SKM-1 (cell line): ENCODE measurements around the gene HAUS6.
A peak's percentile ranks its signal among the peaks of the same experiment; 100 is the strongest.
"Not testable (repeated sequence)": the region's sequence is repeated elsewhere in the genome, so short reads cannot be mapped to it uniquely, and the experiment has no call there.

ENCODE experiments used
- DNase-seq: peaks from one replicate; lab custom pipeline; 2025; ENCODE audit not compliant: unreplicated experiment; lab: John Stamatoyannopoulos, UW

HAUS6 gene

GRCh38 chr9:19116107-19116790 is 13.5 kb upstream of the HAUS6 start:
- no peak for DNase-seq

DNA sequence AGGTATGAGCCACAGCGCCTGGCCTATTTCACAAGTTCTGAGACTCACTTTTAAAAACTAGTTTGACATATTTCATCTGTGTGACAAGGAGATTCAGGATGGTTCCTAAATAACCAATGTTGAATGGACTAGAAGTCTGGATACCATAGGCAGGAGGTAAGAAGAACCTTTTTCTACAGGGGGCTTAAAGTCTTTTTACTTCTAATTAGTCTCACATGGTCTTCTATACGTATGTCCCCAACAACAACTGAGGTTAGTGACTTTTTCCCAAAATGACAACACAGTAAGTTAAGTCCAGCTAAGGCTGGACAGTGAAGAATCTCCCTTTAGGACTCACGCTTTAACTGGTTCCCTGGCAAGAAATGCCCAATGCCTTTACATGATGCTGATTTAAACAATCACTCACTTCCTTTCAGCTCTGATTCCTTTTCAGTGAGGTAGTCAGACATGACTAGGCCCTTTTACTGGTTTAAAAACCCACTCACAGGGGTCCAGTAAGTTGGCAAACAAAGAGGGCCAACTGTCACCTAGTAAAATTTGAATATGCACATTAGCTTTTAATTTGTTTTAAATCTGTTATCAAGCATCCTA is 12.1 kb upstream of the HAUS6 start:
- DNase-seq = no peak

DNA sequence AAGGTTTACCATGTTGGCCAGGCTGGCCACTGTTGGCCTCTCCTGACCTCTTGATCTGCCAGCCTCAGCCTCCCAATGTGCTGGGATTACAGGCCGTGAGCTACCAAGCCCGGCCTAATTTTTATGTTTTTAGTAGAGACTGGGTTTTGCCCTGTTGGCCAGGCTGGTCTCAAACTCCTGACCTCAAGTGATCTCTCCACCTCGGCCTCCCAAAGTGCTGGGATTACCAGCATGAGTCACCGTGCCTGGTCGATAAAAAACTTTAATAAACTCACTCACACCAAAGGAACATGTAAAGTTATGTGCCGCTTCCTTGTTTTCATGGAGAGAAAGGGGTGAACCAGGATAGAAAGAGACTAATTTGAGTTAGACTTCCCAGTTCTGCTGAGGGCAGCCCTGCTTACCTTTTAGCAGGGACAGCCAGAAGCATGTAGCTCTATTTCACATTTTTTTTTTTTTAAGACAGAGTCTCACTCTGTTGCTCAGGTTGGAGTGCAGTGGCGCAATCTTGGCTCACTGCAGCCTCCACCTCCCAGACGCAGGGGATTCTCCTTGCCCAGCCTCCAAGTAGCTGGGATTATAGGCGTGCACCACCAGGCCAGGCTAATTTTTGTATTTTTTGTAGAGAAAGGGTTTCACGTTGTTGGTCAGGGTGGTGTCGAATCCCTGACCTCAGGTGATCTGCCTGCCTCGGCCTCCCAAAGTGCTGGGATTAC is 11.4 kb upstream of the HAUS6 start:
- no peak for DNase-seq

DNA sequence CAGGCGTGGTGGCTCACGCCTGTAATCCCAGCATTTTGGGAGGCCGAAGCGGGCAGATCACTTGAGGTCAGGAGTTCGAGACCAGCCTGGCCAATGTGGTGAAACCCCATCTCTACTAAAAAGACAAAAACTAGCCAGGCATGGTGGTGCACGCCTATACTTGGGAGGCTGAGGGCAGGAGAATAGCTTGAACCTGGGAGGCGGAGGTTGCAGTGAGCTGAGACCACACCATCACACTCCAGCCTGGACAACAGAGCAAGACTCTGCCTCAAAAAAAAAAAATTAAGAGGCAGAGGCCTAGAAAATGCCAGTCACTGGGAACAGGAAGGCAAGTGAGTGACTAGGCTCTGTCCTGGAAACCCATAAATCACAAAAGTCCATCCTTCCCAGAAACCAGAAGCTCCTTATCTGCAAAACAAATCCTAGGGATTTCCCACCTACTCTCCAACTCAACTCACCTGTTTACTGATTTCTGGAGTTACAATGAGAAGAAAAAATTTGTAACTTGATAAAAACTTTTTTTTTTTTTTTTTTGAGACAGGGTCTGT is 10.4 kb upstream of the HAUS6 start:
- DNase-seq = not testable (repeated sequence)

DNA sequence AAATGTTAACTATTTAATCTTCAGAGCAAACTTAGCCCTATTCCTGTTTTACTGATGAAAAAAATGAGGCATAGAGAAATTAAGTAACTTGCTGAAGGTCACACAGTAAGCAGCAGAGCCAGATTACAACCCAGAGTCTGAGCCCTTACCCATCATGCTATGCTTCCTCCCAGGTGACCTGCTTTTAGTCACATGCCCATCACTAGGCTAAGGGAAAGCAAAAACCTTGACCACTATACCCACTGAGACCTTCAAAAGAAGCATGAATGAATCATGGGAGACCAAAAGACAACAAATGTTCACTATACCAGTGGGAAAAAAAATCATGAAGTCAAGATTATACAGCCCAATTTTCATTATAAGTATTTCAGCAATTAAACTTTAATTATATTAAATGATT is 5.3 kb upstream of the HAUS6 start:
- DNase-seq = no peak

GRCh38 chr9:19104515-19105282 is 2.0 kb upstream of the HAUS6 start:
- DNase-seq = no peak

DNA sequence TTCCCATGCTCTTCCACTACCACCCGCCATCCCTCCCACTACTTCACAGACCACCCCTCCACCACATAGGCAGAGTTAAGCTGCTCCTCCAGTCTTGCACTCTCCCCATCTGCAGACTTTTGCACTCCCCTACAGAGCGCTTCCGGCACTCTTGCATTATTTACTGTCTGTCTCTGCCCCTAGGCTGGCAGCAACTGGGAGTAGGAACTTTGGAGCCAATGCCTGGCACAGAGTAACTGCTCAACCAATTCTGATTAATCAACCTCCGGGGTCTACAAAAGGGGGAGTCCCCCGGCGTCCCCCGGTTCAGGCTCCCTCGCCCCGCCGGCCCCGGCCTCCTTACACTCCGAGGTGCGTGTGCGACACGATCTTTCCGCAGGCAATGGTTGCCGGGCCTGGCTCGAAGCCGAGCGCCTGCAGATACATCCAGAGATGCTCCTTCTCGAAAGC is 498 bp downstream of the HAUS6 start:
- no peak for DNase-seq

- DNase-seq = no peak
Measured at GRCh38 chr9:19101203-19101602, 1.5 kb downstream of the HAUS6 start.

DNA sequence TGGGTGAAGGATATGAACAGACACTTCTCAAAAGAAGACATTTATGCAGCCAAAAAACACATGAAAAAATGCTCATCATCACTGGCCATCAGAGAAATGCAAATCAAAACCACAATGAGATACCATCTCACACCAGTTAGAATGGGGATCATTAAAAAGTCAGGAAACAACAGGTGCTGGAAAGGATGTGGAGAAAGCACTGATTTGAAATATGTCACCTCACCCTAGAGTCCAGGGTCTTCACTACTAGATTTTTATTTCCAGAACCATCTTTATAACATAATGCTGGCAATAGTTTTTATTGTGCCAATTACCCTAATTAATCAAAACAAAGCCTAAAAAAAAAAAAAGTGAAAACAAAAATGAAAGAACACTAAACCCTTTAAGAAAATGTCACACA is 5.3 kb downstream of the HAUS6 start:
- not testable (repeated sequence) for DNase-seq

DNA sequence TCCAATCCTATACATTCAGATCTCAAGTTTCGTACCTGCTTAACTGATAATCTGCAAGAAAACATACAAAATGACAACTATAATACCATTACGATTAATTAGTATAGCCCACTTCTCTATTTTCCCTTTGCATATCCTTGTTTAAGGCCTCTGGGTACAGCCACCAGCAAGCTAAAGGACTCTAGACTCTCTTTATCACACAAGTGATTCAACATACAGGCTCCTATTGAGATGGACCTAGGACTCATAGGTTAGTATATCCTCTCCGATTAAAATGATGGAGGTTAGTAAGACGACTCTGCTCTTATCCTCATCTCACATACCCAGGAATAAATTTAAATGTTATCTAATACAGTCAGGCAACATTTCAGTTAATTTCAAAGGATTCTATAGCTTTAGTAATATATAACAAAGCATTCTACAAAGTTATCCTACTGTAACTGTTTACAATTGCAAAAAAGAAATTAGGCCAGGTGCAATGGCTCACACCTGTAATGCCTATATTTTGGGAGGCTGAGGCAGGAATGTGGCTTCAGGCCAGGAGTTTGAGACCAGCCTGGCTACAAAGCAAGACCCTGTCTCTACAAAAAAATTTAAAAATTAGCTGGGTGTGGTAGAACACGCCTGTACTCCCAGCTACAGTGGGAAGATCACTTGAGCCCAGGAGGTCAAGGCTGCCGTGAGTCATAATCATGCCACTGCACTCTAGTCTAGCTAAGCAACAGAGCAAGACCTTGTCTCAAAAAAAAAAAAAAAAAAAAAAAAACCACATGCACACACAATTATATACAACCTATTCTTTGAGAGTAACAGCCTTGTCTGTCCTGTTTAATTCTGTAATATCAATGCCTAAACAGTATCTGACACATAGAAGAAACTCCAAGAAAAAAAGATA is 15.4 kb downstream of the HAUS6 start:
- DNase-seq = no peak

- DNase-seq = peak; percentile 29
Measured at GRCh38 chr9:19085295-19085694, 17.4 kb downstream of the HAUS6 start.

GRCh38 chr9:19074836-19075235 is 27.9 kb downstream of the HAUS6 start:
- no peak for DNase-seq

DNA sequence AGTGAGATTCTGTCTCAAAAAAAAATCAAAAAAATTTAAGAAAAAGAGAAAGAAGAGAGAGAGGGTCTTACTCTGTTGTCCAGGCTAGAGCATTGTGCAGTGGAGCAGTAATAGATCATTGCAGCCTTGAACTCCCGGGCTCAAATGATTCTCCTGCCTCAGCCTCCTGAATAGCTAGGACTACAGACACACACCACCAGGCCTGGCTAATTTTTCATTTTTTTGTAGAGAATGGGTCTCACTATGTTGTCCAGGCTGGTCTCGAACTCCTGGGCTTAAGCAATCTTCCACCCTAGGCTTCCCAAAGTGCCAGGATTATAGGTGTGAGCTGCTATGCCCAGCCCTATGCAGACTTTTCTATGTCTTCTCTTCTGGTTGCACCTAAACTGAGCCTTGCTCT is 28.5 kb downstream of the HAUS6 start:
- DNase-seq = no peak

- DNase-seq = no peak
Measured at GRCh38 chr9:19057033-19057432, 45.7 kb downstream of the HAUS6 start.

DNA sequence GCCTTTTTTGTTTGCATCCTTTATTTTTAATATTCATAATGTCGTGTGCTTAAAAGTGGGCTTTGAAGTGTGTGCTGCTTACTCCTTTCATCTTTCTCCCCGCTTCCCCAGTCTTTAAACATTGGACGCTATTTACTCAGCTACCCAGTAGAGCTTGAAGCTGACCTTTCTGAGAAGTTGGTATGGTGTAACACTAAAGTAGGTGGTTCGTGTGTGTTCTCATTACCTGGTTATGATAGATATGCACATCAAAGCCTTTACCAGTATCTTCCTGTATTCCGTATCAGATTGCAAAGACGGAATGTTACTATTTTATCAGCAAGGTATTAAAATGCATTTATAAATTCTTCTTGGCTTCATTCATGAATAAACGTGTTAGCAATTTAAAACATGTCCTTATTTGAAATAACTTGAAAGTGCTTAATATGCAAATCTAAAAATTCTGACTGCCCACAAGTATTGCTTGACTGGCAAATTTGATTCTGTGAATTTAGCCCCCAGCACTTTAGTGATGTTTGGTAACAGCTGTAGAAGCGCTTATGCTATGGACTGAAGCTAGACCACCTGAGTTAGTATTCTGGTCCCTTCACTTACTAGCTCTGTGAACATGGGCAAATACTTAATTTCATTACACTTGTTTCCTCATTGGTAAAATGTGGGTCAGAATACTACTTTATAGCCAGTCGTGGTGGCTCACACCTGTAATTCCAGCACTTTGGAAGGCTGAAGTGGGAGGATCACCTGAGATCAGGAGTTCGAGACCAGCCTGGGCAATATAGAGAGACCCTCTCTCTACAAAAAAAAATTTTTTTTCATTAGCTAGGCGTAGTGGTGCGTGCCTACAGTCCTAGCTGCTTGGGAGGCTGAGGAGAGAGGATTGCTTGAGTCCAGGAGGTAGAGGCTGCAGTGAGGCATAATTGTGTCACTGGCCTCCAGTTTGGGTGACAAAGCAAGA is 51.8 kb downstream of the HAUS6 start:
- no peak for DNase-seq

DNA sequence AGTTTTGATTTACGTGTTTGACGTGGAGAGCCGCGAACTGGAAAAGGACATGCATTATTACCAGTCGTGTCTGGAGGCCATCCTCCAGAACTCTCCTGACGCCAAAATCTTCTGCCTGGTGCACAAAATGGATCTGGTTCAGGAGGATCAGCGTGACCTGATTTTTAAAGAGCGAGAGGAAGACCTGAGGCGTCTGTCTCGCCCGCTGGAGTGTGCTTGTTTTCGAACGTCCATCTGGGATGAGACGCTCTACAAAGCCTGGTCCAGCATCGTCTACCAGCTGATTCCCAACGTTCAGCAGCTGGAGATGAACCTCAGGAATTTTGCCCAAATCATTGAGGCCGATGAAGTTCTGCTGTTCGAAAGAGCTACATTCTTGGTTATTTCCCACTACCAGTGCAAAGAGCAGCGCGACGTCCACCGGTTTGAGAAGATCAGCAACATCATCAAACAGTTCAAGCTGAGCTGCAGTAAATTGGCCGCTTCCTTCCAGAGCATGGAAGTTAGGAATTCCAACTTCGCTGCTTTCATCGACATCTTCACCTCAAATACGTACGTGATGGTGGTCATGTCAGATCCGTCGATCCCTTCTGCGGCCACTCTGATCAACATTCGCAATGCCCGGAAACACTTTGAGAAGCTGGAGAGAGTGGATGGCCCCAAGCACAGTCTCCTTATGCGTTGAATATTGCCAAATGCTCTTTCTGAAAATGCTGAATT is 52.6 kb downstream of the HAUS6 start:
- no peak for DNase-seq

- DNase-seq = peak; percentile 81
Measured at GRCh38 chr9:19048966-19049916, 53.5 kb downstream of the HAUS6 start, which contains the start of gene RRAGA. RRAGA (plus strand) TSS chr9:19049427; CDS start chr9:19049660, 233 bp downstream.
